NCI-H1417 treated with DMSO at 0.1 percent for 48 hours (cell line): Measurements from ENCODE around the gene TFR2.

Experiments
- DNase-seq: peaks from one replicate; lab custom pipeline; 2025; lab: John Stamatoyannopoulos, UW

TFR2 gene

DNA sequence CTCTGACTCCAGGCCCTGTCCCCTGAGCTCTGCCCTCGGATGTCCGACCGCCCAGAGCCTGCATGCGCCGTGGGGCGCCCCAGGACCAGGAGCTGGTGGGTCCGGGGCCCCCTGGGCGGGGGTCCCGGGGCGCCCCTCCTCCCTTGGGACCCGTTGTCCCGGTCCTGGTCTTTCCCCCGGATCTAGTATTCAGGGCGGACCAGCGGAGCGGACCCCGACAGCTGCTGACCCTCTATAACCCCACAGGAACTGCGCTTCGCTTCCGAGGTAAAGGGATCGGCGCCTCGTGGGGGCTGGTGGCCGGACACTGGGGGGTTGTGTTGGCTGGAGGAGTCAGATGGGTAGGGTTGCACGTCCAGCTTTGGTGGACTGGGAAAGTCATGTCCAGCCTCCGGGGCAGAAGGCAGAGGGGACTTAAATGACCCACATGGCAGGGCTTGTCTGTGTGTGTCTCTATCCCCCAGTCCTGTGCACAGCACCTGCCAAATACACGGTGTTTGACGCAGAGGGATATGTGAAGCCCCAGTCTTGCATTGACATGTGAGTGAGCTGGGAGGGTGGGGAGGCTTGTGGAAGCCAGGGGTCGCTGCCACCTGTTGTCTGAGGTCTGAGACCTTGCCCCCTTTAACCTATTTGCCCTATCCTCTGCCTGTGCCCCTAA is 28.5 kb downstream of the TFR2 start:
- DNase-seq = no peak

DNA sequence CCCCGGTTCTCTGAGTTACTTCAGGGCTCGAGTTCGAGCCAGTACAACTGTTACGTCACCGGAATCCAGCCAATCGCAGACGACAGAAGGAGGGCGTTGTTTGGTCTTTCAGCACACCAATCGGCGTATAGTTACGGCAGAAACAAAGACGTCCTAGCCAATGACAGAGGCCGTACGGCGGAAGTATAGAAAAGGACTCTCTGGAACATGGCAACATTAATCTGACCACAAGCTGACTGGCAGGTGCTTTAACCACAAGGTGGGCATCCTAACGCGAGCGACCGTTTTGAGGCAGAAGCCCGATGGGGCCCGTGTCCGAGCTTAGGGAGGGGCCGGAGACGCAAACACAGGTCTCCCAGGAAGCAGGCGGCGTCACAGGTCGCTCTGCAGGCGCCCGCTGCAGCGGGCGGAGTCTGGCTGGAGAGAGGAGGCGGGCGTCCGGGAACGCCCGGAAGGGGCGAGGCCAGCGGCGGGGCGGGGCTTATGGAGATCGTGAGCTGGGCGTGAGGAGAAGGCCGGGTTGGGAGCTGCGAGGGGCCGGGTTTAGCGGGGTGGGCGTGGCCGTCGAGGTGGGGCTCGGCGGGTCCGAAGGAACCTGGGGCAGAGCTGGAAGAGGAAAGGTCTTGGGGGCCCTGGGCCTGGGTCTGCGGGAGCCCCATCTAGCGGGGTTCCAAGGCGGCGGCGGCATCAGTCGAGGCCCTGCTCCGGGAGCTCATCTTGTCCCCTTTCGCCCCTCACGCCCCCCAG is 29.2 kb downstream of the TFR2 start, which contains the start of gene MOSPD3:
TSS of gene MOSPD3 (plus strand) at position 558 of the 747 bp plus-strand sequence. CDS start 252 bp downstream, outside the sequence.
- DNase-seq = peak; percentile 99

DNA sequence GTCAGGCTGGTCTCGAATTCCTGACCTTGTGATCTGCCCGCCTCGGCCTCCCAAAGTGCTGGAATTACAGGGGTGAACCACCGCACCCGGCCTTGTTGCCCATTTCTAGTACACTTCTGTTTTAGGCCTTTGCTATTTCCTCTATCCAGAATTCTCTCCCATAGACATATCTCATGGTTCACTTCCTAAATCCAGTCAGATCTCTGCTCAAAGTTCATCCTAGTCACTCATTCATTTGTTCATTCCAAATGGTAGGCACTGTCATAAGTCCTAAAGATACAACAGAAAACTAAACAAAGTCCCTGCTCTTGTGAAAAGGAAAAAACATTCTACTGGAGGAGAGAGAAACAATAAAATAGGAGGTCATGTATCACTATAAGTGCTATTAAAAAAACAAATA is 31.4 kb downstream of the TFR2 start:
- no peak for DNase-seq

DNA sequence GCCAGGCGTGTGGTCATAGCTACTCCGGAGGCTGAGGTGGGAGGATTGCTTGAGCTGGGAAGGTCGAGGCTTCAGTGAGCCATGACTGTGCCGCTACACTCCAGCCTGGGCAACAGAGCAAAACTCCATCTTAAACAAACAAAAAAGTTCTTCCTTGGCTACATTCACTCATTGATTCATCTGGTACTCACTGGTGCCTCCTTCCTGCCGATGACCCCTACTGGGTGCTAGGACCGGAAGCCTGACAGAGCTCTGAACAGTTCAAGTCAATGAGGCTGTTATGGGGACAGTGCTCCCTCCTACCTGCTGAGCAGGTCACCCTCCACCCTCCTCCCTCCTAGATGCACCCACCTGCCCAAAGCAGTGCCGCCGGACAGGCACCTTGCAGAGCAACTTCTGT is 34.2 kb downstream of the TFR2 start:
- no peak for DNase-seq

DNA sequence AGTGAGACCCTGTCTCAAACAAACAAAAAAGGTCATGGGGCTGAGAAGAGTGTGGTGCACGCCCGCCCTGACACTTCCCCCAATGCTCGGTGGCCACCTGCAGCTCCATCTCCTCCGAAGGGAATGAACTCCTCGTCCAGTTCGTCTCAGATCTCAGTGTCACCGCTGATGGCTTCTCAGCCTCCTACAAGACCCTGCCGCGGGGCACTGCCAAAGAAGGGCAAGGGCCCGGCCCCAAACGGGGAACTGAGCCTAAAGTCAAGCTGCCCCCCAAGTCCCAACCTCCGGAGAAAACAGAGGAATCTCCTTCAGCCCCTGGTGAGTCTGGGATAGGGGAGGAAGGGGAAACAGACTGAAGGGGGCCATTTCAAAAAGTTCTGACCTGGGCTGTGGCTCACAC is 35.0 kb downstream of the TFR2 start:
- DNase-seq = no peak

DNA sequence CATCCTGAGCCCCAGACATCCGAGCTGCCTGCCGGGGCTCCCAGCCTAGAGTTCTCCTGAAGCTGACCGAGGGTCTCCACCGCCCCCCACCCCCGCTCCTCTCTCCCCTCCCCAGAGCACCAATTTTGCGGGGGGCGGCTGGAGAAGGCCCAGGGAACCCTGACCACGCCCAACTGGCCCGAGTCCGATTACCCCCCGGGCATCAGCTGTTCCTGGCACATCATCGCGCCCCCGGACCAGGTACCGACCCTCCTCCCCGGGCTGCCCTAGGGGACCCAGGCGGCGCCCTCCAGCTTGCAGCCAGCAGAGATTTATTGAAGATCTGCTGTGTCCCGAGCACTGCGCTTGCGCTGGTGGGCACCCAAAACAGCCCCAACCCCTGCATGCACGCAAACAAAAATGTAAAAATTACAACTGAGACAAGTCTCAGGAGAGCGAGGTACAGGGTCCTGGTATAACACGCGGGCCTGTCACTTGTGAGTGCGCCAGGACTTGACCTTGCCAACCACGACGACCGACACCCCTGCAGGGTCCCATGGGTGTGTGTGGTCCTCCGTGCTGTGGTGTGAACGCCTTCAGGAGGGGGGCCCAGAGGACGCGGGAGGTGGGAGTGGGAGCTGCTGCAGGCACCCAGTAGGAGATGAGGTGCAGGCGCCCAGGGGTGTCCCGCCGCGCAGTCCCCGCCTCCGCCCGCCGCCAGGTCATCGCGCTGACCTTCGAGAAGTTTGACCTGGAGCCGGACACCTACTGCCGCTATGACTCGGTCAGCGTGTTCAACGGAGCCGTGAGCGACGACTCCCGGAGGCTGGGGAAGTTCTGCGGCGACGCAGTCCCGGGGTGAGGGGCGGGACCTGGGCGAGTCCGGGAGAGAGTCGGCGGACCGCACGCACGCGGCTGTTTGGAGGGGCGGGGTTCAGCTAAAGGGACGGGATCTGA is 36.1 kb downstream of the TFR2 start:
- no peak for DNase-seq

DNA sequence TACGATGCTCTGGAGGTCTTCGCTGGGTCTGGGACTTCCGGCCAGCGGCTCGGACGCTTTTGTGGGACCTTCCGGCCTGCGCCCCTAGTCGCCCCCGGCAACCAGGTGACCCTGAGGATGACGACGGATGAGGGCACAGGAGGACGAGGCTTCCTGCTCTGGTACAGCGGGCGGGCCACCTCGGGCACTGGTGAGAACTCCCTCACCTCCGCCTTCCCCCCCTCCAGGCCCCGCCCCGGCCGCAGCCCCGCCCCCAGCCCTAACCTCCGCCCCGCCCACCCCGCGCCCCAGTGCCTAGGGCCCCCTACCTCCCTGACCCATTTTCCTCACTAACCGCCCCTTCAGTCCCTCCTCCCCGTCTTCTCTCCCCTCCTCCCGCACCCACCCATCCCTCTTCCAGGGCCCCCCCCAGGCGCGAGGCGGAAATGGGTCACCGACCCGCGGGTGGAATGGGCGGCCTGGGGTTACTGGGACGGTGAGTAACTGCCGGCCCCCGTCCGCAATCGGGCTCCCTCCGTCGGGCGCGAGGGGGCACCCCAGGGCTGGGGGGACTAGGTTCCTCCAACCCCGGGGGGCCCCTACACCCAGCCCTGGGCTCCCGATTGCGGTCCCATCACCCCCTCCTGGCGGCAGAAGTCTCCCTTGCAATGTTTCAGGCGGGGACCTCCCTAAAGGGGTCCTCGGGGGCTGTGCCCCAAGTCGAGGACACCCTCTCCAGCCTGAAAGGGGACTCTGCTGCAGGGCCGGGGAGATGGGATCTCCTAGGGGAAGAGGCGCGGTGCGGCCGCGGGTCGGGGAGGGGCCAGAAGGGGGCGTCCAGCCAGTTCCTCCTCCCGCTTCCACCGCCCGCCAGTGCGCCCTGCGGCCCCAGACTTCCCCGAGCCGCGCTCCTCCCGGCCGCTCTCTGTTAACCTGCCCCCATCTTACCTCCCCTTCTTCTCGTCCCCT is 37.0 kb downstream of the TFR2 start:
- no peak for DNase-seq

DNA sequence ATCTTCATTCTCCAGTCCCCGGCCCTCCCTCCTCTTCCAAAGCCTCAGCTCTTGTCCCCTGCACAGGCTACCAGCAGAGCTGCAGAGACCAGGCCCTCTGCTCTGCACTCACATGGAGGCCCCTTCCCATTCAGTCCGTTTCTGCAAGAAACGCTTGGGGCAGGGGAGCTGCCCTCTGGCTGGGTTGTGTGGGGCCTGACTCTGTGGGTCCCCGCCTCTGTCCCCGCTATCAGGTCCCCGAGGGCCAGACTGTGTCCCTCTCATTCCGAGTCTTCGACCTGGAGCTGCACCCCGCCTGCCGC is 37.7 kb downstream of the TFR2 start:
- no peak for DNase-seq

DNA sequence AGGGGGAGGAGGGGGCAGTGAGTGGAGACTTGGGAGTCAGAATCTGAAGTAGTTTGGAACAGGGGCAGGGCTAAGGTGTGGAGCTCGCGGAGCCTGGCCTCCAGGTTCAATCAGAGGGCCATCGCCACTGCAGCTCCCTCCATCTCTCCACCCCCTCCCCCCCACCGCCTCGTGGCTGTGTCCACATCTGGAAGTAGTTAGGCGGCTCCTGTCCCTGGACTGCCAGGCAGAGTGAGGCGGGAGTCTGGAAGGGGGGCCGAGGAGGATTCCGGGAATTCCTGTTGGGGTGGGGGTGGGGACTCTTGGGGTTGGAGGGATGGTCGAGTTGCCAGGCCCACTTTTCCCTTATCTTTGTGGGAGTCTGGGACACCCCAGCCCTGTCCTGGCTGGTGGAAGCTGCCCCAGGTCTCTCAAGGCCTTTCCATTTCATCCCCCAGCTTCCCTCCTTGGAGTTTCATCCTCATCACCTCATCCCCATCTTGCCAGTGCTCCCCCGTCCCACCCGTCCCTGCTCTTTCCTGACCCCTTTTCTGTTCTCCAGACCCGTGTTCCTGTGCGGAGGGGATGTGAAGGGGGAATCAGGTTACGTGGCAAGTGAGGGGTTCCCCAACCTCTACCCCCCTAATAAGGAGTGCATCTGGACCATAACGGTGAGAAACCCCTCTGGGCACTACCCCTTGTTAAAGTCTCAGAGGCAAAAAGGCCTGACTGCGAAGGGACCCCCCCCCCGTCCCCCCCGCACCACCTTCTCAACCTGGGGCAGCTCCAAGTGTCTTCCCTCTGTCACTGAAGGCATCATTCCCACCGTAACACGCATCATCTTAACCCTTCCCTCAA is 38.2 kb downstream of the TFR2 start:
- no peak for DNase-seq

DNA sequence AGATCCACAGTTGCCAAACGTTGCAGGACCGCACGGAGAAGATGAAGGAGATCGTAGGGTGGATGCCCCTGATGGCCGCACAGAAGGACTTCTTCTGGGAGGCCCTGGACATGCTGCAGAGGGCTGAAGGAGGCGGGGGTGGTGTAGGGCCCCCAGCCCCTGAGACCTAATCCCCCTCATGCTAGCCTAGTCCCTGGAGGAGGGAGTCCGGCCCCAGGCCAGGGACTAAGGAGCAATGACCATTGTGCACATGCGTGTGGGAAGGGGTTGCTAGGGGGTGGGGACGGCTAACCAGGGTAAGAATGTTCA is 40.7 kb downstream of the TFR2 start:
- DNase-seq = no peak

DNA sequence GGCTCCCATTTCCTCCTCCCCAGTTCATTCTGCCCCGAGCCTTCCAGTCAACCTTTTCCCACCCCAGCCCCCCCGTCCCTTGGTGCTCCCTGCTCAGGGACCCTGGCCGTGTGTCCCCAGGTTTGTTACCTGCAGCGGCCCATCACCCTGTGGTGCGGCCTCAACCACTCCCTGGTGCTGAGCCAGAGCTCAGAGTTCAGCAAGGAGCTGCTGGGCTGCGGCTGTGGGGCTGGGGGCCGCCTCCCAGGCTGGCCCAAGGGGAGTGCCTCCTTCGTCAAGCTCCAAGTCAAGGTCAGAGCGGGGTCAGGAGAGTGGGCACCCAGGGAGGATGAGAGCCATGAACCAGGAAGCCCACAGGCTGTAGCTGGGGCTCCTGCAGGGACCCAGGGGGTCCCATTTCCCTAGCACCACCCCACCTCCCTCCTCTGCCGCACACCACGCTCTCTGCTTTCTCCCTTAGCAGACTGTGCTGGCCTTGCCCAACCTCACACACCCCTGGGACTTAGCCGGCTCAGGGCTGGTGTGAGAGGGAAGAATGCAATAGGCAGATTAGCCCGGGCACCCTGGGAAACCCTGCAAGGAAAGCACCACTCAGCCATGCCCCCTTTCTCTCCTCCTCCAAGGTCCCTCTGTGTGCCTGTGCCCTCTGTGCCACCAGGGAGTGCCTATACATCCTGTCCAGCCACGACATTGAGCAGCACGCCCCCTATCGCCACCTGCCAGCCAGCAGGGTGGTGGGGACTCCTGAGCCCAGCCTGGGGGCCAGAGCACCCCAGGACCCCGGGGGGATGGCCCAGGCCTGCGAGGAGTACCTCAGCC is 41.2 kb downstream of the TFR2 start:
- no peak for DNase-seq

DNA sequence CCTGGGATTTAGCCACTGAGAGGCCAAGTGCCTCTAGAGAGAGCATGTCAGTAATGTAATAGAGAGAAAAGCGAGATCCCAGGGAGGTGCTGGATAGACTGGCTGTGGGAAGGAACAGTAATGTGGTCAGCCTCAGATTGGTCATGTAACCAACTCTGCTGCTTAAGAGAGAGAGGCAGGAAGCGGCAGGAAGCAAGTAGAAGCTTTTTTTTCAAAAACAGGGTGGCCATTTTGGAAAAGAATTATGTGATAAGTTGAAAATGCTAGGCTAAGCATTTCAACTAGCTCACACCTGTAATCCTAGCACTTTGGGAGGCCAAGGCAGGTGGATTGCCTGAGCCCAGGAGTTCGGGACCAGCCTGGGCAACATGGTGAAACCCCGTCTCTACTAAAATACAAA is 42.9 kb downstream of the TFR2 start:
- no peak for DNase-seq

DNA sequence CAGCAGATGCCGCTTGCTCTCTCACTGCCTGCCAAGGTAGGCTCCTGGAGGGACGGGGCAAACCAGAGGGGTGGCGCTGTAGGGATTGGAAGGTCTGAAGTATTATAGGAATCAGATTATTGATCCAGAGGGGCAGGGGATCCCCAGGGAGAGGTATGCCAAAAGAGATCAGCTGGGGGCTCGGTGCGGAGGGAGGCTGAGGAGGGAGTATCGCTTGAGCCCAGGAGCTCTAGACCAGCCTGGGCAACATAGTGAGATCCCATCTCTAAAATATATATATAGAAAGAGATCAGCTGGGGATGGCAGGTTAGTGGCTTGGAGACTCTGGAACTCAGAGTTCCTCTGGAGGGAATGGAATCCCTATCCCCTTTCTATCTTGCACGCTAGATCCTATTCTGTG is 46.2 kb downstream of the TFR2 start:
- DNase-seq = no peak

DNA sequence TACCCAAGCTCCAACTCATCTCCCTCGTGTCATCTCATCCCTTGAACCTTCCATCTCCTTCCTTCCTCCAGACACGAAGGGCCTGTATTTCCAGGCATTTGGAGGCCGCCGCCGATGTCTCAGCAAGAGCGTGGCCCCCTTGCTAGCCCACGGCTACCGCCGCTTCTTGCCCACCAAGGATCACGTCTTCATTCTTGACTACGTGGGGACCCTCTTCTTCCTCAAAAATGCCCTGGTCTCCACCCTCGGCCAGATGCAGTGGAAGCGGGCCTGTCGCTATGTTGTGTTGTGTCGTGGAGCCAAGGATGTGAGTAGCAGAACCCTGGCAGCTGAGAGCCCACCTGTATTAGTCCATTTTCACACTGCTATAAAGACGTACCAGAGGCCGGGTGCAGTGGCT is 49.8 kb downstream of the TFR2 start:
- DNase-seq = no peak

DNA sequence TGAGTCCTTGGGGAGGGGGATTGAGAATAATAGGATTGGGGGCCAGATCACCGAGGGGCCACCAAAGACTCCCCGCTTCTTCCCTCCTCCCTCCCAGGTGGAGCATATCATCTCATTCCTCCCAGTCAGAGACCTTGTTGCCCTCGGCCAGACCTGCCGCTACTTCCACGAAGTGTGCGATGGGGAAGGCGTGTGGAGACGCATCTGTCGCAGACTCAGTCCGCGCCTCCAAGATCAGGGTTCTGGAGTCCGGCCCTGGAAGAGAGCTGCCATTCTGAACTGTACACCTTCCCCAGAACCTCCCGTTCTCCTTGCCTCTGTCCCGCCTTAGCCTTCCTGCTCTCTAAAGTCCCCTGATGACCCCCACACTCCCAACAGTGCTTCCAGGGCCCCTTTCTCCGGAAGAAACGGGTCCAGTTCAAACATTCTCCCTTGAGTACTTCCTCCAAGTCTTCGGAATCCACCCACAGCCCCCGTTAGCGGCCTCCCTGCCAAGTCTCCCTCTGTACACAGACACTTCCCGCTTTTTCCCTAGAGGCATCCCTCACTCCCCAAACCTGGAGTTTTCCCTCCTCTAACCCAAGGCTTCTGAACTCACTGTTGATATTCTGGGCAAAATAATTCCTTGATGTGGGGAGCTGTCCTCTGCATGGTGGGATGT is 51.1 kb downstream of the TFR2 start:
- no peak for DNase-seq

DNA sequence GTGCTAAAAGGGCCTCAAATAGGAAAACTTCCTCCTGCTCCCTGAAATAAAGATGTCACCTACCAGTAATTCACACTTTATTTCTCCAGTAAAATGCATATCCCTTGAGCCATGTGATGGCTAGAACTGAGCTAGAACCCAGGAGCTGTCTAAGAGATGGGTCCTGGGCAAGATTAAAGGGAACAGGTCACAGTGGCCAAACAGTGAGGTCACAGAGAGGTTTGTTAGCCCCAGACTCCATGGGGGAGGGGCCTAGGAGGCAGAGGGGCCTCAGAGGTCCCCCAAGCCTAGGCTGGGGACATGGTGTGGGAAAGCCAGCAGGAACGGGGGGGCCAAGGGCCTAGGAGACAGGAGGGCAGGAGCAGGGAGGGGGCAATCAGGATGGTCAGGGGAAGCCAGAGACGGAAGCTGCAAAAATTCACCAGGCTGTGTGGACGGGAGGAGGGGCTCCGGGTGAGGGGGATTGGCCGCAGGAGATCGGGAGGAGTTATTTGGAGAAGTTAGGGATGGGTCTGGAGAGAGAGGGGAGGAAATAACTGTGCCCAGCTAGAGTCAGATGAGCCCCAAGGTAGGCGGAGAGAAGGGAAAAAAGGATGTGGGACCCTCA is 51.9 kb downstream of the TFR2 start:
- no peak for DNase-seq

DNA sequence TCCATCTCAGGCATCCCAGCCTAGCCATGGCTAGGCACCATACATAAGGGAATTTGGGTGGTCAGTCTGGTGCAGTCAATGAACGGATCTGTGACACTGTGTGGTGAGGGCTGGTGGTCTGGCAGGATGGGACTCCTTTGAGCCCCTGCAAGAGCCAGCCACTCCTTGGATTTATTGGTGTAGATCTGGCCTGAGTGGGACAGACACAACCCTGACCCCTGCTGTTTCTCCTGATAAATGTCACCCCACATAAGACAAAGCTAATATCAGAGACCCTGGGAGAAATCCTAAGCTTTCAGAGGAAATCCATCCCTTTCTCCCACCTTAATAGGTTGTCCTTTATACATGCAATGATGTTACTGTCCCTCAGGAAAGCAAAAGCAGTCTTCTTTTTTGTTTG is 52.9 kb downstream of the TFR2 start:
- DNase-seq = no peak

DNA sequence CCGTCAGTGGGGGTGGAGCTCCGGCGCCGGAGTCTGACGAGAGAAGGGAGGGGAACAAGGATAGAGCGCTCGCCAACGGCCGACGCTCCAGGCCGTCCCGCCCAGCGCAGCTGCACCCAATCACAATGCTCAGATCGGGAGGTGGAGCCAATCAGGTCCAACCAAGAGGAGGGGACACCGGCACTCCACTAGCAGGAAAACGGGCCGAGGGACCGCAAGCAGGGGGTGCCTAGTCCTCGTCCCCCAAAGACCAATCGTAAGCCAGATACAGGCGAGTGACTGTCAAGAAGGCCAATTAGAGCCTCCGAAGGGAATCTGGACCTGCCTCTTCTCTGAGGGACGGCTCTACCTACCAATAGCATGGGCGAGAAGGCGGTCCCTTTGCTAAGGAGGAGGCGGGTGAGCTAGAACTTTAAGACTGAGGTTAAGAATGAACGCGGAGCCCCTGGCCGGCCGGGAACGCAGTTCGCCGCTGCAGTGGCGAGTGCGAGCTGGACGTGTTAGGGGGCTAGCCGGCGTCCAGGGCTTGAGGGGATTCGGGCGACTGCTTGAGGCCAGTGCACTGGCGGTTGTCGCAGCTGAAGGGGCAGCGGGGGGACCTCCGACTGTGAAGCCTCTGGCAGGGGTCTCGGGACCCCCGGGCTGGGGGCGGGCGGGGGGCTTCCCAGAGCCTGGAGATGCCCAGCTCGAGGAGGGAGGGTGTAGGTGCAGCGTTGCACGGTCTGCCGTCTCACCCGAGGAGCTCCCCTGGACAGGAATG is 54.9 kb downstream of the TFR2 start, which contains the start of gene FBXO24:
TSS of gene FBXO24 (plus strand) at position 63 of the 760 bp plus-strand sequence. CDS start at position 361, 298 bp downstream.
- DNase-seq = peak; percentile 99
